HCT116 (cell line): ENCODE data around the gene SLC6A7.

Experiments used
- ATF3 ChIP-seq: IDR thresholded peaks from 2 replicates; pipeline ENCODE4 v1.6.1; 2012
- CTCF ChIP-seq, 3 experiments: fragments of 200-600 bp in 1 of 3; sonication (generic) in 1 of 3; IDR thresholded peaks in 2 of 3; conservative IDR thresholded peaks in 1 of 3; 2 replicates each; pipeline ENCODE4 v1.5.1; 2012 to 2017; ENCODE audit warnings: low read depth in 2 of 3, low read length in 2 of 3, antibody characterized with exemption in 1 of 3, borderline replicate concordance in 1 of 3, control low read depth in 1 of 3, mild to moderate bottlenecking in 1 of 3, mixed read lengths in 1 of 3, mixed run types in 1 of 3, moderate library complexity in 1 of 3; ENCODE audit not compliant: insufficient read depth in 1 of 3
- EZH2 ChIP-seq: fragments of 200-600 bp; sonication (generic); IDR thresholded peaks from 2 replicates; pipeline ENCODE4 v1.6.1; 2017; ENCODE audit warnings: antibody characterized with exemption, mixed run types
- EZH2phosphoT487 ChIP-seq: fragments of 200-600 bp; IDR thresholded peaks from 2 replicates; pipeline ENCODE4 v1.6.1; 2018; ENCODE audit warnings: antibody characterized with exemption, borderline replicate concordance
- JUND ChIP-seq: IDR thresholded peaks from 2 replicates; pipeline ENCODE4 v1.6.1; 2012
- POLR2A ChIP-seq: IDR thresholded peaks from 2 replicates; pipeline ENCODE4 v1.7.0; 2011; ENCODE audit warnings: borderline replicate concordance; ENCODE audit not compliant: insufficient read depth, insufficient read length; ENCODE audit errors: extremely low read depth
- POLR2AphosphoS5 ChIP-seq: IDR thresholded peaks from 2 replicates; pipeline ENCODE4 v1.6.1; 2011; ENCODE audit warnings: mild to moderate bottlenecking, low read depth, low read length, moderate library complexity
- SIN3A ChIP-seq: IDR thresholded peaks from 2 replicates; pipeline ENCODE4 v1.6.1; 2012; ENCODE audit warnings: low read depth
- SP1 ChIP-seq: IDR thresholded peaks from 2 replicates; pipeline ENCODE4 v1.6.1; 2012; ENCODE audit warnings: low read depth
- TCF7L2 ChIP-seq: IDR thresholded peaks from 2 replicates; pipeline ENCODE4 v1.7.0; 2011; ENCODE audit warnings: borderline replicate concordance, inconsistent platforms; ENCODE audit not compliant: insufficient read depth, insufficient read length; ENCODE audit errors: extremely low read depth
- YY1 ChIP-seq: IDR thresholded peaks from 2 replicates; pipeline ENCODE4 v1.6.1; 2011; ENCODE audit warnings: low read length, low read depth, moderate library complexity, mild to moderate bottlenecking; ENCODE audit not compliant: insufficient replicate concordance; ENCODE audit errors: extremely low read depth
- ZNF274 ChIP-seq: fragments of 200-500 bp; sonication (Bioruptor generic); IDR thresholded peaks from 2 replicates; pipeline ENCODE4 v1.6.1; 2014; ENCODE audit warnings: mild to moderate bottlenecking, low read depth, low read length, inconsistent platforms
- TF ChIP-seq, protein P1 (sequence below): IDR thresholded peaks from 2 replicates; pipeline ENCODE4 v1.6.1; 2011; ENCODE audit warnings: mild to moderate bottlenecking, low read length, moderate library complexity; ENCODE audit not compliant: insufficient replicate concordance; ENCODE audit errors: extremely low read depth
- TF ChIP-seq, protein P2 (sequence below): IDR thresholded peaks from 2 replicates; pipeline ENCODE4 v1.6.1; 2012

- TF ChIP-seq ZNF274: no peak
- TF ChIP-seq SIN3A: no peak
- no peak for TF ChIP-seq CTCF (IDR thresholded peaks at IDR 0.05 in 2 of 3, conservative IDR thresholded peaks at IDR 0.05 in 1 of 3; ENCODE audit: borderline replicate concordance in 1 of 3, insufficient read depth in 1 of 3, low read depth in 2 of 3, low read length in 2 of 3)
- no peak for TF ChIP-seq TCF7L2
- no peak for TF ChIP-seq POLR2A
- TF ChIP-seq YY1: no peak
- TF ChIP-seq SP1: no peak
- TF ChIP-seq POLR2AphosphoS5: 0 out of 2 replicates have a peak, but pooled peaks have one; percentile 25
- TF ChIP-seq, protein P1, sequence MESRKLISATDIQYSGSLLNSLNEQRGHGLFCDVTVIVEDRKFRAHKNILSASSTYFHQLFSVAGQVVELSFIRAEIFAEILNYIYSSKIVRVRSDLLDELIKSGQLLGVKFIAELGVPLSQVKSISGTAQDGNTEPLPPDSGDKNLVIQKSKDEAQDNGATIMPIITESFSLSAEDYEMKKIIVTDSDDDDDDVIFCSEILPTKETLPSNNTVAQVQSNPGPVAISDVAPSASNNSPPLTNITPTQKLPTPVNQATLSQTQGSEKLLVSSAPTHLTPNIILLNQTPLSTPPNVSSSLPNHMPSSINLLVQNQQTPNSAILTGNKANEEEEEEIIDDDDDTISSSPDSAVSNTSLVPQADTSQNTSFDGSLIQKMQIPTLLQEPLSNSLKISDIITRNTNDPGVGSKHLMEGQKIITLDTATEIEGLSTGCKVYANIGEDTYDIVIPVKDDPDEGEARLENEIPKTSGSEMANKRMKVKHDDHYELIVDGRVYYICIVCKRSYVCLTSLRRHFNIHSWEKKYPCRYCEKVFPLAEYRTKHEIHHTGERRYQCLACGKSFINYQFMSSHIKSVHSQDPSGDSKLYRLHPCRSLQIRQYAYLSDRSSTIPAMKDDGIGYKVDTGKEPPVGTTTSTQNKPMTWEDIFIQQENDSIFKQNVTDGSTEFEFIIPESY: no peak
- no peak for TF ChIP-seq EZH2phosphoT487
- peak; percentile 68 for TF ChIP-seq JUND
- no peak for TF ChIP-seq ATF3
- TF ChIP-seq EZH2: no peak
- TF ChIP-seq, protein P2, sequence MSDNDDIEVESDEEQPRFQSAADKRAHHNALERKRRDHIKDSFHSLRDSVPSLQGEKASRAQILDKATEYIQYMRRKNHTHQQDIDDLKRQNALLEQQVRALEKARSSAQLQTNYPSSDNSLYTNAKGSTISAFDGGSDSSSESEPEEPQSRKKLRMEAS: no peak
These were observed 46.9 kb upstream of the SLC6A7 start for GRCh38 chr5:150142959-150143349.
